HG03442 (cell line): Measurements from ENCODE around the gene PDE3B.

Experiments
- ATAC-seq: cut with Tn5 transposase; IDR thresholded peaks from one replicate; pipeline ENCODE4 v1.9.1; 2021; ENCODE audit warnings: mild to moderate bottlenecking, moderate library complexity; ENCODE audit not compliant: unreplicated experiment

Gene PDE3B

GRCh38 chr11:14908214-14908880, 264.7 kb downstream of the PDE3B start:
- peak; percentile 25 for ATAC-seq

- ATAC-seq = no peak
These were observed 270.9 kb downstream of the PDE3B start for GRCh38 chr11:14914536-14914935.

GRCh38 chr11:14916403-14916802, 272.8 kb downstream of the PDE3B start:
- no peak for ATAC-seq
